HepG2 (cell line): ENCODE results near the gene SNX21. TPM values are rescaled to one million over a fixed set of nuclear protein-coding genes. Genes with fewer than 3 reads are reported as not detected.

Experiments used
- ARNT ChIP-seq: fragments of 450-650 bp; IDR thresholded peaks from 2 replicates; pipeline ENCODE4 v1.6.1; 2017
- CHCHD3 ChIP-seq: sonication (generic); formaldehyde crosslinking; IDR thresholded peaks from 2 replicates; pipeline ENCODE4 v1.8.0; 2022; ENCODE audit warnings: mild to moderate bottlenecking, missing genetic modification reagents, moderate library complexity
- GATAD2A ChIP-seq: IDR thresholded peaks from 2 replicates; pipeline ENCODE4 v1.6.1; 2016
- GRHL1 ChIP-seq: sonication (generic); formaldehyde crosslinking; conservative IDR thresholded peaks from 2 replicates; pipeline ENCODE4 v1.8.0; 2022; ENCODE audit warnings: missing genetic modification reagents
- GTF3A ChIP-seq: sonication (generic); formaldehyde crosslinking; conservative IDR thresholded peaks from 2 replicates; pipeline ENCODE4 v1.4.0; 2020; ENCODE audit warnings: mild to moderate bottlenecking, missing genetic modification reagents
- NFATC3 ChIP-seq: sonication (generic); formaldehyde crosslinking; IDR thresholded peaks from 2 replicates; pipeline ENCODE4 v1.5.1; 2020; ENCODE audit warnings: mild to moderate bottlenecking, missing genetic modification reagents
- TERF1 ChIP-seq: sonication (generic); formaldehyde crosslinking; IDR thresholded peaks from 2 replicates; pipeline ENCODE4 v1.8.0; 2022; ENCODE audit warnings: mild to moderate bottlenecking, missing genetic modification reagents, moderate library complexity
- THAP7 ChIP-seq: sonication (generic); formaldehyde crosslinking; IDR thresholded peaks from 2 replicates; pipeline ENCODE4 v1.8.1; 2023; ENCODE audit warnings: mild to moderate bottlenecking, missing genetic modification reagents
- TMF1 ChIP-seq: sonication (generic); formaldehyde crosslinking; IDR thresholded peaks from 2 replicates; pipeline ENCODE4 v1.8.1; 2022; ENCODE audit warnings: low read depth, missing genetic modification reagents
- ZBTB46 ChIP-seq: sonication (generic); formaldehyde crosslinking; IDR thresholded peaks from 2 replicates; pipeline ENCODE4 v1.4.0; 2020; ENCODE audit warnings: mild to moderate bottlenecking, missing genetic modification reagents, borderline replicate concordance
- ZNF101 ChIP-seq: sonication (generic); formaldehyde crosslinking; IDR thresholded peaks from 2 replicates; pipeline ENCODE4 v1.4.0; 2020; ENCODE audit warnings: mild to moderate bottlenecking, low read depth, missing genetic modification reagents, borderline replicate concordance
- ZNF275 ChIP-seq: sonication (generic); formaldehyde crosslinking; IDR thresholded peaks from 2 replicates; pipeline ENCODE4 v1.8.0; 2022; ENCODE audit warnings: missing genetic modification reagents, mild to moderate bottlenecking, inconsistent platforms, borderline replicate concordance
- ZNF530 ChIP-seq: sonication (generic); formaldehyde crosslinking; IDR thresholded peaks from 2 replicates; pipeline ENCODE4 v1.5.0; 2020; ENCODE audit warnings: low read depth, mild to moderate bottlenecking, missing genetic modification reagents
- ZNF580 ChIP-seq: IDR thresholded peaks from 2 replicates; pipeline ENCODE4 v1.6.1; 2016; ENCODE audit warnings: low read depth, borderline replicate concordance
- ZNF589 ChIP-seq: sonication (generic); formaldehyde crosslinking; conservative IDR thresholded peaks from 2 replicates; pipeline ENCODE4 v1.8.0; 2022; ENCODE audit warnings: mild to moderate bottlenecking, moderate library complexity, missing genetic modification reagents
- ZNF768 ChIP-seq: sonication (generic); formaldehyde crosslinking; IDR thresholded peaks from 2 replicates; pipeline ENCODE4 v1.4.0; 2020; ENCODE audit warnings: missing genetic modification reagents
- polyA plus RNA-seq, 8 experiments: library from polyadenylated mRNA; depleted of rRNA in 3 of 8; stranded (reverse) in 7 of 8; unstranded in 1 of 8; fragments of >200 nt; fragmentation: Illumina TruSeq in 4 of 8; extraction: Trizol in 4 of 8; gene quantifications; 2 replicates each; pipeline versions ENCODE4 v1.2.1 to v1.2.3, GENCODE V29; 2011 to 2016; ENCODE audit warnings: low read depth in 4 of 8, missing spikeins in 1 of 8, mixed read lengths in 1 of 8; ENCODE audit not compliant: insufficient read depth in 1 of 8
- total RNA-seq, 5 experiments: library from RNA; depleted of rRNA; stranded (reverse); fragments of >200 nt; fragmentation: Illumina TruSeq; extraction: Trizol; gene quantifications; 2 replicates each; pipeline ENCODE4 v1.2.3, GENCODE V29; 2016; ENCODE audit warnings: low read depth in 1 of 5

The SNX21 gene
- total and polyA plus RNA-seq, 2 of the 13 experiments (the other 11 are each of a cell fraction or from before 2014, with no cell fraction given): 7.7 to 12.8 TPM

- TF ChIP-seq TERF1 (no peak), ZNF275 (no peak), NFATC3 (CRISPR knock-in tag) (no peak), ZNF530 (CRISPR knock-in tag) (no peak), ZNF580 (CRISPR knock-in tag) (peak; percentile 59; the same call in 1 of the 2 replicates), ZBTB46 (no peak), THAP7 (CRISPR knock-in tag) (no peak), CHCHD3 (no peak), GATAD2A (CRISPR knock-in tag) (no peak), GRHL1 (CRISPR knock-in tag) (no peak), ZNF589 (CRISPR knock-in tag) (0 out of 2 replicates have a peak, but pooled peaks have one; percentile 38), GTF3A (CRISPR knock-in tag) (no peak), ARNT (no peak), TMF1 (CRISPR knock-in tag) (no peak), ZNF101 (CRISPR knock-in tag) (no peak), ZNF768 (peak; percentile 13; the same call in 1 of the 2 replicates)
Measured at GRCh38 chr20:45823949-45824835, 9.4 kb upstream of the SNX21 start (continued).
